GM12878 (cell line): Measurements from ENCODE around the gene NEURL3. TPM values are rescaled to one million over a fixed set of nuclear protein-coding genes. Genes with fewer than 3 reads are reported as not detected.

ENCODE experiments used
- ATAC-seq: fragments of 200-7000 bp; cut with Tn5 transposase; 3 replicates; pipeline ENCODE4 v1.9.1; 2020; ENCODE audit warnings: mild to moderate bottlenecking, moderate library complexity
- BruUV-seq: library from RNA; stranded (reverse); fragments of 400-500 nt; replicated peaks from 2 replicates; lab custom pipeline; 2021; lab: Mats Ljungman, UMichigan
- CTCF ChIA-PET: fragments of 300-600 bp; sonication (Branson Sonifier 250); formaldehyde crosslinking; extraction: SDS; loops from one replicate; lab custom pipeline; 2021; ENCODE audit warnings: inconsistent platforms; lab: Yijun Ruan, JAX
- POLR2A ChIA-PET: fragments of 350-600 bp; formaldehyde crosslinking; extraction: SDS; loops from one replicate; lab custom pipeline; 2021; ENCODE audit warnings: inconsistent platforms; lab: Charles Lee
- RAD21 ChIA-PET: fragments of 300-600 bp; sonication (Branson Sonifier 250); formaldehyde crosslinking; loops from one replicate; lab custom pipeline; 2023; ENCODE audit warnings: antibody characterized with exemption; ENCODE audit not compliant: unreplicated experiment; lab: Charles Lee
- SMC1A ChIA-PET: fragments of 300-600 bp; sonication (Branson Sonifier 250); formaldehyde crosslinking; loops from one replicate; lab custom pipeline; 2023; ENCODE audit not compliant: unreplicated experiment, uncharacterized antibody; lab: Charles Lee
- DNase-seq: peaks from one replicate; pipeline ENCODE4 v3.0.0-alpha.2; 2011; ENCODE audit warnings: low read depth, low spot score
- FAIRE-seq: peaks from 3 replicates; lab custom pipeline; 2011; peaks lifted over from hg19 to GRCh38; lab: Jason Lieb, UNC
- H2AFZ ChIP-seq: 2 replicates; pipeline ENCODE4 v1.6.0; 2011; ENCODE audit warnings: low read depth, low read length, control low read depth; ENCODE audit not compliant: control insufficient read depth
- H3K27ac ChIP-seq: 2 replicates; pipeline ENCODE4 v1.5.1; 2011; ENCODE audit warnings: control low read depth; ENCODE audit not compliant: control insufficient read depth, insufficient read depth
- H3K27me3 ChIP-seq, 2 experiments: replicated peaks in 1 of 2; 2 replicates each; pipeline versions ENCODE4 v1.6.0 to v1.6.1; 2011; ENCODE audit warnings: low read length in 1 of 2; ENCODE audit not compliant: control insufficient read depth in 2 of 2, insufficient read depth in 2 of 2
- H3K36me3 ChIP-seq, 2 experiments: 2 replicates each; pipeline ENCODE4 v1.5.1; 2011; ENCODE audit warnings: low read length in 1 of 2; ENCODE audit not compliant: control insufficient read depth in 2 of 2, insufficient read depth in 2 of 2
- H3K4me1 ChIP-seq: 2 replicates; pipeline ENCODE4 v1.6.1; 2011; ENCODE audit warnings: mild to moderate bottlenecking, low read length, moderate library complexity, mixed read lengths; ENCODE audit not compliant: control insufficient read depth, insufficient read depth
- H3K4me2 ChIP-seq: 2 replicates; pipeline ENCODE4 v1.6.0; 2011; ENCODE audit warnings: control low read depth; ENCODE audit not compliant: control insufficient read depth, insufficient read depth
- H3K4me3 ChIP-seq: fragments of 200-600 bp; sonication (generic); 2 replicates; pipeline ENCODE4 v1.5.1; 2016
- H3K79me2 ChIP-seq: 2 replicates; pipeline ENCODE4 v1.6.0; 2011; ENCODE audit warnings: low read length; ENCODE audit not compliant: control insufficient read depth, insufficient read depth
- H3K9ac ChIP-seq: 2 replicates; pipeline ENCODE4 v1.8.0; 2011; ENCODE audit warnings: low read length, control low read depth, mixed read lengths; ENCODE audit not compliant: control insufficient read depth, insufficient read depth
- H3K9me3 ChIP-seq: replicated peaks from 3 replicates; pipeline ENCODE4 v1.5.1; 2011; ENCODE audit warnings: mild to moderate bottlenecking, low read length; ENCODE audit not compliant: control insufficient read depth, insufficient read depth
- H4K20me1 ChIP-seq: 2 replicates; pipeline ENCODE4 v1.6.0; 2011; ENCODE audit not compliant: control insufficient read depth, insufficient read depth
- ATF2 ChIP-seq: IDR thresholded peaks from 2 replicates; pipeline ENCODE4 v1.6.1; 2012; ENCODE audit warnings: low read length, inconsistent platforms
- BHLHE40 ChIP-seq, 2 experiments: fragments of 450-650 bp in 1 of 2; IDR thresholded peaks; 2 replicates each; pipeline ENCODE4 v1.6.1; 2011 to 2017; ENCODE audit warnings: low read depth in 2 of 2, borderline replicate concordance in 1 of 2, improper control_type of control experiment in 1 of 2, low read length in 1 of 2, mild to moderate bottlenecking in 1 of 2
- CHD1 ChIP-seq: IDR thresholded peaks from 2 replicates; pipeline ENCODE4 v1.6.1; 2012; ENCODE audit warnings: low read depth, low read length, improper control_type of control experiment
- ELK1 ChIP-seq: IDR thresholded peaks from 2 replicates; pipeline ENCODE4 v1.6.1; 2012; ENCODE audit warnings: low read depth, low read length, improper control_type of control experiment
- NR2C1 ChIP-seq: fragments of 450-650 bp; IDR thresholded peaks from 2 replicates; pipeline ENCODE4 v1.6.1; 2017; ENCODE audit warnings: antibody characterized with exemption, mild to moderate bottlenecking, moderate library complexity
- RBBP5 ChIP-seq: fragments of 200-600 bp; sonication (generic); conservative IDR thresholded peaks from 2 replicates; pipeline ENCODE4 v1.6.1; 2016
- SMAD1 ChIP-seq: fragments of 450-650 bp; IDR thresholded peaks from 2 replicates; pipeline ENCODE4 v1.6.1; 2018; ENCODE audit warnings: mild to moderate bottlenecking, low read depth; ENCODE audit not compliant: partially characterized antibody
- SMC3 ChIP-seq: IDR thresholded peaks from 2 replicates; pipeline ENCODE4 v1.6.1; 2011; ENCODE audit warnings: low read length, improper control_type of control experiment, borderline replicate concordance
- YY1 ChIP-seq: IDR thresholded peaks from 2 replicates; pipeline ENCODE4 v1.6.1; 2011; ENCODE audit warnings: low read depth, mild to moderate bottlenecking, low read length
- ZNF24 ChIP-seq: fragments of 450-650 bp; IDR thresholded peaks from 2 replicates; pipeline ENCODE4 v1.6.1; 2017; ENCODE audit warnings: antibody characterized with exemption, mild to moderate bottlenecking
- ZSCAN29 ChIP-seq: fragments of 450-650 bp; IDR thresholded peaks from 2 replicates; pipeline ENCODE4 v1.6.1; 2017; ENCODE audit warnings: mild to moderate bottlenecking, moderate library complexity
- WGBS: methylation state at CpG from one replicate; pipeline ENCODE4 v1.1.6; 2016; ENCODE audit warnings: low lambda C conversion rate; ENCODE audit not compliant: insufficient replicate concordance, insufficient coverage; ENCODE audit errors: missing lambda C conversion rate; 5-methylcytosine and 5-hydroxymethylcytosine counted together
- in situ Hi-C: fragments of 300-500 bp; cut with MboI; formaldehyde crosslinking; loops from 9 replicates; pipeline ENCODE4 v1.14.3; 2018; ENCODE audit warnings: mixed read lengths
- intact Hi-C: fragments of 100-400 bp; cut with micrococcal nuclease; formaldehyde crosslinking; loops from one replicate; pipeline ENCODE4 v1.14.2; 2022; ENCODE audit not compliant: unreplicated experiment
- polyA plus RNA-seq, 11 experiments: library from polyadenylated mRNA; depleted of rRNA in 4 of 11; unstranded in 6 of 11; stranded (reverse) in 5 of 11; fragments of >200 nt; fragmentation: Nextera tagmentation in 4 of 11; fragmentation: Illumina TruSeq in 1 of 11; extraction: Ambion mirVana in 4 of 11; extraction: Trizol in 1 of 11; gene quantifications; 1 replicate in 1 of 11; 2 replicates in 10 of 11; pipeline versions ENCODE4 v1.2.1 to v1.2.3, GENCODE V29; 2011 to 2016; ENCODE audit warnings: inconsistent platforms in 2 of 11, missing spikeins in 2 of 11, low read depth in 1 of 11
- total RNA-seq, 4 experiments: library from RNA; depleted of rRNA in 3 of 4; stranded (reverse); fragments of >200 nt in 3 of 4; fragmentation: Illumina TruSeq in 1 of 4; extraction: Trizol in 1 of 4; gene quantifications; 2 replicates each; pipeline versions ENCODE4 v1.2.1 to v1.2.3, GENCODE V29; 2013 to 2021
- TF ChIP-seq, protein P1 (sequence below): fragments of 450-650 bp; IDR thresholded peaks from 2 replicates; pipeline ENCODE4 v1.6.1; 2017; ENCODE audit warnings: borderline replicate concordance
- TF ChIP-seq, protein P2 (sequence below): IDR thresholded peaks from 2 replicates; pipeline ENCODE4 v1.6.1; 2011; ENCODE audit warnings: borderline replicate concordance, low read depth, mild to moderate bottlenecking, moderate library complexity, low read length; ENCODE audit not compliant: insufficient read depth, poor library complexity, severe bottlenecking

Gene NEURL3
- total and polyA plus RNA-seq, 10 of the 15 experiments (the other 5 are each of a cell fraction or from before 2014, with no cell fraction given), result 0.03 to 6.3 (median 0.47) TPM

GRCh38 chr2:96484091-96484490, 21.1 kb downstream of the NEURL3 start:
- H4K20me1 ChIP-seq, result no peaks in the 10 kb centered on the region
- no peak for TF ChIP-seq SMC3
- TF ChIP-seq BHLHE40 (IDR thresholded peaks at IDR 0.05; ENCODE audit: borderline replicate concordance in 1 of 2, low read depth in 2 of 2, low read length in 1 of 2), result no peak
- TF ChIP-seq, protein P1, sequence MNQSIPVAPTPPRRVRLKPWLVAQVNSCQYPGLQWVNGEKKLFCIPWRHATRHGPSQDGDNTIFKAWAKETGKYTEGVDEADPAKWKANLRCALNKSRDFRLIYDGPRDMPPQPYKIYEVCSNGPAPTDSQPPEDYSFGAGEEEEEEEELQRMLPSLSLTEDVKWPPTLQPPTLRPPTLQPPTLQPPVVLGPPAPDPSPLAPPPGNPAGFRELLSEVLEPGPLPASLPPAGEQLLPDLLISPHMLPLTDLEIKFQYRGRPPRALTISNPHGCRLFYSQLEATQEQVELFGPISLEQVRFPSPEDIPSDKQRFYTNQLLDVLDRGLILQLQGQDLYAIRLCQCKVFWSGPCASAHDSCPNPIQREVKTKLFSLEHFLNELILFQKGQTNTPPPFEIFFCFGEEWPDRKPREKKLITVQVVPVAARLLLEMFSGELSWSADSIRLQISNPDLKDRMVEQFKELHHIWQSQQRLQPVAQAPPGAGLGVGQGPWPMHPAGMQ, result no peak
- TF ChIP-seq ZNF24, result no peak
- TF ChIP-seq ZSCAN29, result no peak
- no peak for TF ChIP-seq YY1
- no peak for TF ChIP-seq NR2C1
- TF ChIP-seq CHD1, result no peak
- TF ChIP-seq SMAD1, result no peak
- TF ChIP-seq RBBP5, result no peak
- TF ChIP-seq ELK1, result no peak
- TF ChIP-seq, protein P2, sequence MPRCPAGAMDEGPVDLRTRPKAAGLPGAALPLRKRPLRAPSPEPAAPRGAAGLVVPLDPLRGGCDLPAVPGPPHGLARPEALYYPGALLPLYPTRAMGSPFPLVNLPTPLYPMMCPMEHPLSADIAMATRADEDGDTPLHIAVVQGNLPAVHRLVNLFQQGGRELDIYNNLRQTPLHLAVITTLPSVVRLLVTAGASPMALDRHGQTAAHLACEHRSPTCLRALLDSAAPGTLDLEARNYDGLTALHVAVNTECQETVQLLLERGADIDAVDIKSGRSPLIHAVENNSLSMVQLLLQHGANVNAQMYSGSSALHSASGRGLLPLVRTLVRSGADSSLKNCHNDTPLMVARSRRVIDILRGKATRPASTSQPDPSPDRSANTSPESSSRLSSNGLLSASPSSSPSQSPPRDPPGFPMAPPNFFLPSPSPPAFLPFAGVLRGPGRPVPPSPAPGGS, result no peak
- TF ChIP-seq ATF2, result no peak
- 96% methylated on average over 7 of the region's 7 CpGs for WGBS
- H3K27ac ChIP-seq, result no peak overlapping the region
- ATAC-seq (no peak), DNase-seq (no peak), FAIRE-seq (no peak)
- H3K4me2 ChIP-seq, result no peak overlapping the region
- H3K79me2 ChIP-seq, result peaks cover 7% of the 10 kb centered on the region
- ChIA-PET CTCF (interaction anchor here (1.0 to 2.6 kb wide), 4 partner anchors 22 to 77 kb away, joined by 3 to 8 read pairs (median 4); no protein-coding TSS in a partner anchor), RAD21 (interaction anchor here (1.1 to 1.3 kb wide), 2 partner anchors 10 to 22 kb away, joined by 3 to 5 read pairs; no protein-coding TSS in a partner anchor), POLR2A (interaction anchor here (1.1 kb wide), 1 partner anchor 48 kb away, joined by 4 read pairs; no protein-coding TSS in a partner anchor), SMC1A (interaction anchor here (0.7 to 2.0 kb wide), 4 partner anchors 10 to 26 kb away, joined by 3 to 5 read pairs (median 3); no protein-coding TSS in a partner anchor)
- no peak overlapping the region for H3K9ac ChIP-seq
- BruUV-seq, result no TSS peak
- no peak overlapping the region for H3K4me3 ChIP-seq
- H3K4me1 ChIP-seq, result peaks cover 15% of the 10 kb centered on the region
- H3K27me3 ChIP-seq, result no peaks in the 10 kb centered on the region
- intact Hi-C loops (no loop called here), in situ Hi-C loops (no loop called here)
- H3K36me3 ChIP-seq, result no peaks in the 10 kb centered on the region
- peak overlapping the region; percentile 13; the same call in 1 of the 2 replicates for H2AFZ ChIP-seq
- H3K9me3 ChIP-seq, result no peaks in the 10 kb centered on the region; the same call in 2 of the 3 replicates
